K562 (cell line): ENCODE results near the gene BCL2L12. TPM values are rescaled to one million over a fixed set of nuclear protein-coding genes. Genes with fewer than 3 reads are reported as not detected.

ENCODE experiments used
- ATAC-seq: fragments of 200-7000 bp; cut with Tn5 transposase; 3 replicates; pipeline ENCODE4 v1.9.1; 2020; ENCODE audit warnings: moderate library complexity
- BruUV-seq: library from RNA; stranded (reverse); fragments of 400-500 nt; replicated peaks from 2 replicates; lab custom pipeline; 2021; lab: Mats Ljungman, UMichigan
- CTCF ChIA-PET: fragments of 300-600 bp; formaldehyde crosslinking; extraction: SDS; loops from one replicate; lab custom pipeline; 2021; ENCODE audit warnings: low intra/inter-chr PET ratio; lab: Yijun Ruan, JAX
- POLR2A ChIA-PET: fragments of 300-600, 350-650 bp; sonication (Branson Sonifier 250); formaldehyde crosslinking; extraction: SDS; loops from one replicate; lab custom pipeline; 2021; ENCODE audit warnings: antibody characterized with exemption, inconsistent platforms; lab: Yijun Ruan, JAX
- DNase-seq, 4 experiments: peaks; one replicate each; pipeline versions ENCODE4 v3.0.0 to v3.0.0-alpha.2; 2011 to 2018; ENCODE audit warnings: low spot score in 3 of 4, mixed read lengths in 3 of 4; ENCODE audit errors: extremely low read depth in 1 of 4
- FAIRE-seq: peaks from 2 replicates; lab custom pipeline; 2011; peaks lifted over from hg19 to GRCh38; lab: Jason Lieb, UNC
- H2AFZ ChIP-seq: 2 replicates; pipeline ENCODE4 v1.6.0; 2011; ENCODE audit warnings: low read depth, low read length, control low read depth, inconsistent platforms
- H3K27ac ChIP-seq: fragments of 200-600 bp; 3 replicates; pipeline ENCODE4 v1.8.0; 2011; ENCODE audit warnings: low read depth, mild to moderate bottlenecking, control low read depth, inconsistent platforms, low read length, moderate library complexity, mixed read lengths; ENCODE audit errors: extremely low read depth
- H3K27me3 ChIP-seq, 2 experiments: fragments of 300-600 bp in 1 of 2; 2 replicates in 1 of 2; 3 replicates in 1 of 2; pipeline versions ENCODE4 v1.6.0 to v1.8.0; 2011; ENCODE audit warnings: inconsistent platforms in 2 of 2, low read length in 2 of 2, mild to moderate bottlenecking in 1 of 2, mixed read lengths in 1 of 2, moderate library complexity in 1 of 2; ENCODE audit not compliant: control insufficient read depth in 2 of 2, insufficient read depth in 2 of 2
- H3K36me3 ChIP-seq: fragments of 300-600 bp; 3 replicates; pipeline ENCODE4 v1.8.0; 2011; ENCODE audit warnings: mild to moderate bottlenecking, low read length, inconsistent platforms; ENCODE audit not compliant: control insufficient read depth, insufficient read depth
- H3K4me1 ChIP-seq, 2 experiments: fragments of 200-600 bp in 1 of 2; replicated peaks in 1 of 2; 2 replicates in 1 of 2; 3 replicates in 1 of 2; pipeline versions ENCODE4 v1.5.1 to v1.8.0; 2011; ENCODE audit warnings: inconsistent platforms in 2 of 2, low read length in 2 of 2, mild to moderate bottlenecking in 1 of 2, mixed read lengths in 1 of 2, moderate library complexity in 1 of 2; ENCODE audit not compliant: control insufficient read depth in 2 of 2, insufficient read depth in 2 of 2
- H3K4me2 ChIP-seq: 2 replicates; pipeline ENCODE4 v1.6.1; 2011; ENCODE audit warnings: low read length, control low read depth, inconsistent platforms, mixed read lengths; ENCODE audit not compliant: insufficient read depth
- H3K4me3 ChIP-seq: fragments of 200-600 bp; sonication (generic), shearing (Covaris generic); 2 replicates; pipeline ENCODE4 v1.5.1; 2016; ENCODE audit warnings: control low read depth, inconsistent platforms
- H3K79me2 ChIP-seq: fragments of 200-600 bp; 3 replicates; pipeline ENCODE4 v1.8.0; 2011; ENCODE audit warnings: low read length, inconsistent platforms; ENCODE audit not compliant: control insufficient read depth, insufficient read depth
- H3K9ac ChIP-seq, 2 experiments: 2 replicates each; pipeline versions ENCODE4 v1.6.0 to v1.6.1; 2011; ENCODE audit warnings: low read depth in 2 of 2, low read length in 2 of 2, control low read depth in 1 of 2, inconsistent platforms in 1 of 2, mild to moderate bottlenecking in 1 of 2, mixed read lengths in 1 of 2; ENCODE audit not compliant: insufficient read depth in 1 of 2
- H3K9me1 ChIP-seq: one replicate; pipeline ENCODE4 v1.6.0; 2011; ENCODE audit warnings: inconsistent platforms, mild to moderate bottlenecking, low read length, moderate library complexity; ENCODE audit not compliant: control insufficient read depth, insufficient read depth
- H3K9me3 ChIP-seq: replicated peaks from 2 replicates; pipeline ENCODE4 v1.5.1; 2011; ENCODE audit warnings: low read depth, low read length, inconsistent platforms; ENCODE audit not compliant: control insufficient read depth, insufficient read depth
- H4K20me1 ChIP-seq: replicated peaks from 2 replicates; pipeline ENCODE4 v1.6.1; 2011; ENCODE audit warnings: low read length, inconsistent platforms, mixed read lengths; ENCODE audit not compliant: control insufficient read depth, insufficient read depth
- BDP1 ChIP-seq: IDR thresholded peaks from 3 replicates; pipeline ENCODE4 v1.6.1; 2011; ENCODE audit not compliant: insufficient read length, insufficient read depth
- CHD4 ChIP-seq: fragments of 200-600 bp; sonication (generic); IDR thresholded peaks from 3 replicates; pipeline ENCODE4 v1.6.1; 2012; ENCODE audit warnings: low read depth, mild to moderate bottlenecking, mixed read lengths, low read length, inconsistent platforms; ENCODE audit not compliant: insufficient read depth, insufficient replicate concordance, poor library complexity, severe bottlenecking
- MAZ ChIP-seq, 2 experiments: fragments of 450-650 bp in 1 of 2; sonication (generic) in 1 of 2; formaldehyde crosslinking; IDR thresholded peaks in 1 of 2; conservative IDR thresholded peaks in 1 of 2; 2 replicates each; pipeline versions ENCODE4 v1.4.0 to v1.5.0; 2020; ENCODE audit warnings: mild to moderate bottlenecking in 1 of 2, missing genetic modification reagents in 1 of 2
- NFRKB ChIP-seq: fragments of 450-650 bp; IDR thresholded peaks from 2 replicates; pipeline ENCODE4 v1.6.1; 2016; ENCODE audit warnings: low read depth
- NR2C1 ChIP-seq, 2 experiments: fragments of 450-650 bp; IDR thresholded peaks; 2 replicates each; pipeline ENCODE4 v1.6.1; 2017; ENCODE audit warnings: mild to moderate bottlenecking in 2 of 2, antibody characterized with exemption in 1 of 2, inconsistent platforms in 1 of 2, missing compliant biosample characterization in 1 of 2, missing genetic modification characterization in 1 of 2
- NR2C2 ChIP-seq, 2 experiments: fragments of 200-800 bp in 1 of 2; sonication (Bioruptor generic) in 1 of 2; sonication (generic) in 1 of 2; formaldehyde crosslinking in 1 of 2; IDR thresholded peaks; 2 replicates each; pipeline versions ENCODE4 v1.6.1 to v1.8.0; 2016 to 2022; ENCODE audit warnings: mild to moderate bottlenecking in 1 of 2, missing compliant biosample characterization in 1 of 2, missing genetic modification characterization in 1 of 2, missing genetic modification reagents in 1 of 2
- PML ChIP-seq: IDR thresholded peaks from 2 replicates; pipeline ENCODE4 v1.6.1; 2012; ENCODE audit warnings: low read length, inconsistent platforms
- RAD21 ChIP-seq, 2 experiments: fragments of 250-450 bp in 1 of 2; fragments of 450-650 bp in 1 of 2; sonication (Bioruptor Pico) in 1 of 2; formaldehyde crosslinking in 1 of 2; IDR thresholded peaks in 1 of 2; conservative IDR thresholded peaks in 1 of 2; 2 replicates each; pipeline versions ENCODE4 v1.4.0 to v1.8.0; 2020 to 2022; ENCODE audit warnings: mild to moderate bottlenecking in 2 of 2, moderate library complexity in 1 of 2
- SPI1 ChIP-seq: IDR thresholded peaks from 2 replicates; pipeline ENCODE4 v1.6.1; 2011; ENCODE audit warnings: low read depth, low read length, control low read depth, borderline replicate concordance
- SRF ChIP-seq, 2 experiments: fragments of 250-450, 450-650 bp in 1 of 2; sonication (Bioruptor Pico) in 1 of 2; sonication (generic) in 1 of 2; formaldehyde crosslinking; IDR thresholded peaks; 2 replicates each; pipeline versions ENCODE4 v1.5.0 to v1.5.1; 2020 to 2022; ENCODE audit warnings: mild to moderate bottlenecking in 1 of 2, missing genetic modification reagents in 1 of 2
- SUPT5H ChIP-seq: fragments of 450-650 bp; IDR thresholded peaks from 2 replicates; pipeline ENCODE4 v1.6.1; 2016
- THRAP3 ChIP-seq: fragments of 450-650 bp; IDR thresholded peaks from 2 replicates; pipeline ENCODE4 v1.6.1; 2016; ENCODE audit warnings: mild to moderate bottlenecking, inconsistent platforms, borderline replicate concordance
- XRCC5 ChIP-seq: fragments of 200-400 bp; formaldehyde crosslinking; IDR thresholded peaks from 2 replicates; pipeline ENCODE4 v1.6.1; 2017; ENCODE audit warnings: low read depth, mild to moderate bottlenecking, low read length
- ZFP1 ChIP-seq: fragments of 450-650 bp; formaldehyde crosslinking; IDR thresholded peaks from 2 replicates; pipeline ENCODE4 v1.4.0; 2020; ENCODE audit warnings: mild to moderate bottlenecking, mixed read lengths
- ZNF589 ChIP-seq: fragments of 200-800 bp; sonication (Bioruptor generic); IDR thresholded peaks from 2 replicates; pipeline ENCODE4 v1.6.1; 2016; ENCODE audit warnings: low read depth, missing genetic modification characterization, missing compliant biosample characterization
- WGBS: fragments of 100-300 bp; shearing (Covaris generic); methylation state at CpG from one replicate; pipeline ENCODE4 v1.1.6; 2016; ENCODE audit warnings: low coverage, mixed read lengths; ENCODE audit not compliant: insufficient coverage; ENCODE audit errors: missing lambda C conversion rate; 5-methylcytosine and 5-hydroxymethylcytosine counted together
- in situ Hi-C: fragments of 300-500 bp; cut with MboI; formaldehyde crosslinking; loops from 4 replicates; pipeline ENCODE4 v1.15.0; 2018; ENCODE audit warnings: inconsistent platforms, mixed read lengths
- intact Hi-C: fragments of 100-400 bp; cut with micrococcal nuclease; formaldehyde crosslinking; loops from 2 replicates; pipeline ENCODE4 v1.14.2; 2022
- polyA plus RNA-seq, 8 experiments: library from polyadenylated mRNA; depleted of rRNA in 4 of 8; stranded (reverse) in 5 of 8; unstranded in 3 of 8; fragments of >200 nt; fragmentation: Nextera tagmentation in 2 of 8; fragmentation: Illumina TruSeq in 1 of 8; extraction: Ambion mirVana in 2 of 8; extraction: Trizol in 1 of 8; gene quantifications; 2 replicates each; pipeline versions ENCODE4 v1.2.1 to v1.2.3, GENCODE V29; 2011 to 2014; ENCODE audit warnings: inconsistent platforms in 1 of 8, missing spikeins in 1 of 8
- total RNA-seq, 7 experiments: library from RNA; depleted of rRNA in 6 of 7; stranded (reverse); fragments of >200 nt in 6 of 7; fragmentation: Illumina TruSeq in 2 of 7; extraction: Trizol in 2 of 7; gene quantifications; 2 replicates each; pipeline versions ENCODE4 v1.2.1 to v1.2.3, GENCODE V29; 2011 to 2021; ENCODE audit warnings: low replicate concordance in 1 of 7
- TF ChIP-seq, protein P1 (sequence below): sonication (generic); formaldehyde crosslinking; IDR thresholded peaks from 2 replicates; pipeline ENCODE4 v1.8.1; 2023; ENCODE audit warnings: mild to moderate bottlenecking, missing genetic modification reagents

BCL2L12 gene
- total and polyA plus RNA-seq, 9 of the 15 experiments (the other 6 are each of a cell fraction or from before 2014, with no cell fraction given) = 7.4 to 263 (median 81.2) TPM

- H3K36me3 ChIP-seq = no peaks in the 10 kb centered on the region
- no peak for DNase-seq
- no peaks in the 10 kb centered on the region for H3K9me1 ChIP-seq
- peaks cover 9 to 25% of the 10 kb centered on the region in 2 experiments; a peak in 4 of 5 replicates for H3K4me1 ChIP-seq
- no peak overlapping the region for H3K4me3 ChIP-seq
- no peak overlapping the region for H3K4me2 ChIP-seq
- no peak overlapping the region for H3K27ac ChIP-seq
- H3K79me2 ChIP-seq = no peaks in the 10 kb centered on the region
- POLR2A ChIA-PET = no interaction called here
- intact Hi-C loops = no loop called here
- FAIRE-seq = no peak
- peak overlapping the region in 1 of 2 experiments; percentile 10; a peak in 1 of 4 replicates for H3K9ac ChIP-seq
- no peaks in the 10 kb centered on the region for H3K27me3 ChIP-seq
- H3K9me3 ChIP-seq = no peaks in the 10 kb centered on the region
- H2AFZ ChIP-seq = no peak overlapping the region
- TF ChIP-seq SRF (CRISPR knock-in tag; IDR thresholded peaks at IDR 0.05) = no peak
- TF ChIP-seq SUPT5H = no peak
- no peak for TF ChIP-seq MAZ (CRISPR knock-in tag; conservative IDR thresholded peaks at IDR 0.05 in 1 of 2, IDR thresholded peaks at IDR 0.05 in 1 of 2)
- TF ChIP-seq ZFP1 (CRISPR knock-in tag) = no peak
- no peak for TF ChIP-seq XRCC5
- TF ChIP-seq THRAP3 = no peak
- no peak for TF ChIP-seq NFRKB
- TF ChIP-seq SPI1 = no peak
- no peak for TF ChIP-seq BDP1
- no peak for TF ChIP-seq CHD4
- TF ChIP-seq ZNF589 (CRISPR knock-in tag) = no peak
- TF ChIP-seq NR2C2 (CRISPR knock-in tag; IDR thresholded peaks at IDR 0.05) = no peak
- TF ChIP-seq NR2C2 (tag; IDR thresholded peaks at IDR 0.05) = peak; percentile 58; the same call in 1 of the 2 replicates
- no peak for TF ChIP-seq PML
- peak; percentile 87 for TF ChIP-seq NR2C1 (IDR thresholded peaks at IDR 0.05)
- peak; percentile 80 for TF ChIP-seq NR2C1 (tag; IDR thresholded peaks at IDR 0.05)
- TF ChIP-seq, protein P1, sequence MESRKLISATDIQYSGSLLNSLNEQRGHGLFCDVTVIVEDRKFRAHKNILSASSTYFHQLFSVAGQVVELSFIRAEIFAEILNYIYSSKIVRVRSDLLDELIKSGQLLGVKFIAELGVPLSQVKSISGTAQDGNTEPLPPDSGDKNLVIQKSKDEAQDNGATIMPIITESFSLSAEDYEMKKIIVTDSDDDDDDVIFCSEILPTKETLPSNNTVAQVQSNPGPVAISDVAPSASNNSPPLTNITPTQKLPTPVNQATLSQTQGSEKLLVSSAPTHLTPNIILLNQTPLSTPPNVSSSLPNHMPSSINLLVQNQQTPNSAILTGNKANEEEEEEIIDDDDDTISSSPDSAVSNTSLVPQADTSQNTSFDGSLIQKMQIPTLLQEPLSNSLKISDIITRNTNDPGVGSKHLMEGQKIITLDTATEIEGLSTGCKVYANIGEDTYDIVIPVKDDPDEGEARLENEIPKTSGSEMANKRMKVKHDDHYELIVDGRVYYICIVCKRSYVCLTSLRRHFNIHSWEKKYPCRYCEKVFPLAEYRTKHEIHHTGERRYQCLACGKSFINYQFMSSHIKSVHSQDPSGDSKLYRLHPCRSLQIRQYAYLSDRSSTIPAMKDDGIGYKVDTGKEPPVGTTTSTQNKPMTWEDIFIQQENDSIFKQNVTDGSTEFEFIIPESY = peak; percentile 51; the same call in 1 of the 2 replicates
- TF ChIP-seq RAD21 (CRISPR knock-in tag; conservative IDR thresholded peaks at IDR 0.05 in 1 of 2, IDR thresholded peaks at IDR 0.05 in 1 of 2) = no peak
- no TSS peak for BruUV-seq
- in situ Hi-C loops = no loop called here
- CTCF ChIA-PET = no interaction called here
- 74% methylated on average over 16 of the region's 16 CpGs for WGBS
- H4K20me1 ChIP-seq = no peaks in the 10 kb centered on the region
- no peak for ATAC-seq
These were observed 40.2 kb downstream of the BCL2L12 start for GRCh38 chr19:49705919-49706318.
